NCI-H748 (cell line): Measurements from ENCODE around the gene TROAP.
"Not testable (repeated sequence)": the region's sequence is repeated elsewhere in the genome, so short reads cannot be mapped to it uniquely, and the experiment has no call there.

ENCODE experiments used
- DNase-seq: peaks from one replicate; lab custom pipeline; 2025; ENCODE audit not compliant: unreplicated experiment; lab: John Stamatoyannopoulos, UW

Gene TROAP

DNA sequence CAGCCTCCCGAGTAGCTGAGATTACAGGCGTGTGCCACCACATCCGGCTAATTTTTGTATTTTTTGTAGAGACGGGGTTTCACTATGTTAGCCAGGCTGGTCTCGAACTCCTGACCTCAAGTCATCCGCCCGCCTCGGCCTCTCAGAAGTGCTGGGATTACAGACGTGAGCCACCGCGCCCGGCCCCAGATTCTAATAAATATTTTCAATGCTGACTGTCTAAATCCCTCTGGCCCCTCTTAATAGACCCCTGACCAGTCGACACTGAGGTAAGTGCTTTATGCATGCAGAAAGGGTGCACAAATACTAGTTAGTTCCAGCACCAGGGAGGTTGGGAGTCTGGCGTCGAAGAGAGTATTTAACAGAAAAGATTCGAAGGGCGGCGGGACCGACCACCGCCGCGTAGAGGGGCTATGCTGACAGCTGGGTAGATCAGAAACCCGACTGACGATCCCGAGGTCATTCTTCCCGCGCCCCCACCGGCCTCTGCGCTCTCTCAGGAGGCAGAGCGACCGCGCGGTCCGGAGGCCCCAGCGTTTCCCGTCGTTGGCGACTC is 43.1 kb downstream of the TROAP start:
- peak; percentile 78 for DNase-seq

GRCh38 chr12:49366652-49367380 is 43.8 kb downstream of the TROAP start:
- peak; percentile 98 for DNase-seq

GRCh38 chr12:49367381-49368239 is 44.6 kb downstream of the TROAP start, which contains the start of gene SPATS2:
Gene SPATS2, plus strand, starts transcription at chr12:49367462. Its CDS starts 93,551 bp downstream, at chr12:49461013.
- peak; percentile 71 for DNase-seq

- peak; percentile 19 for DNase-seq
These were observed 45.2 kb downstream of the TROAP start for GRCh38 chr12:49368240-49368600.

- peak; percentile 28 for DNase-seq
These were observed 46.5 kb downstream of the TROAP start for GRCh38 chr12:49369411-49370145.

DNA sequence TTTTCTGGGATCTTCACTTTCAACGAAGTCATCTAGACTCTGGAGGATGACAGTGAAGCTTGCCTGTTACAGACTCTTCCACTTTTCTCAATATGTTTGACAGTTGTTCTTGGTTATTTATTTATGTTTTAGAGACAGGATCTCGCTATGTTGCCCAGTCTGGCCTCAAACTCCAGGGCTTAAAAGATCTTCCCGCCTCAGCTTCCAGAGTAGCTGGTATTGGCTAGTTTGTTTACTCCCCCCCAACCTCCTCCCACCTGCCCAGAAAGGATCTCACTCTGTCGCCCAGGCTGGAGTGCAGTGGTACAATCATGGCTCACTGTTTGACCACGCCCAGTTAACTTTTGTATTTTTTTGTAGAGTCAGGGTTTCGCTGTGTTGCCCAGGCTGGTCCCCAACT is 47.5 kb downstream of the TROAP start:
- DNase-seq = no peak

DNA sequence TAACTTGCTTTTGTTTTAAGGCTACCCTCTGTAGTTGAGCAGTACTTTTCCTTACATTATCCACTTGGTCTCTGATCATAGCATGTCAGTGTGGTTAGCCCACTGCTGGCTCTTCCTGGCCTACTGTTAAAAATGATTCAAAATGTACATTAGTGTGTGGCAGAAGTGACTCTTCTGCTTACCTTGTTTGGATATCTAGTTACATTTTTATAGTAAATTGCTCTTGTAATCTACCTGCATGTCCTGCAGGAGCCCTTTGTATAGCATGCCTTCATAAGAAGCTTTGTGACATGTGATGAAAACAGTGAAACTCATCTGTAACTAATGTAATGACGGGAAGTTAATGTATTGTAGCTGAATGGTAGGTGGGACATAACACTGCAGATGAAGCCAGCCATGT is 52.4 kb downstream of the TROAP start:
- DNase-seq = no peak

DNA sequence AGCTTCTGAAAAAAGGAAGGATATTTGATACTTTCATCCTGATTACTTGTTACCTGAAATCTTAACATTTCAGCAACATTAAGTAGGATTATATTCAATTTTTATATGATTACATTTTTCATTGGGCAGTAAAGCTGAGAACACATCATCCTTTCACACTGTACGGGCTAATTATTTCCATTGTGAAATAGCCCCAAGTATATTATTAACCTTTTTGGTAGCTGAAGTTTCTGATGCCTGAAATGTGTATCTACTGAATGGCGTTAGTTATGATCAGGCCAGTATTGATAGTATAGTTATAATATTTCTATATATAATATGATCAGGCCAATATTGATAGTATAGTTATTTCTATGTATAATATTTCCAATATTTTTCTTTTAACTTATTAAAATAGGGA is 54.3 kb downstream of the TROAP start:
- no peak for DNase-seq

- not testable (repeated sequence) for DNase-seq
These were observed 57.1 kb downstream of the TROAP start for GRCh38 chr12:49380184-49380583.
